Renal cortical epithelial cell (primary cell): ENCODE results near the gene SLC13A5. TPM values are rescaled to one million over a fixed set of nuclear protein-coding genes. Genes with fewer than 3 reads are reported as not detected.

Experiments used
- DNase-seq: peaks from one replicate; pipeline ENCODE4 v3.0.0-alpha.2; 2011; ENCODE audit warnings: low read depth
- total RNA-seq: library from RNA; depleted of rRNA; stranded (reverse); fragments of >200 nt; gene quantifications from 2 replicates; pipeline ENCODE4 v1.2.3, GENCODE V29; 2014

Gene SLC13A5
- total RNA-seq, 1 donor from 2014 or later, result not detected

GRCh38 chr17:6684460-6684783, 28.7 kb downstream of the SLC13A5 start:
- DNase-seq, result no peak

- DNase-seq, result no peak
These were observed 29.3 kb downstream of the SLC13A5 start for GRCh38 chr17:6683730-6684459.

- DNase-seq, result no peak
These were observed 30.0 kb downstream of the SLC13A5 start for GRCh38 chr17:6683081-6683684.

GRCh38 chr17:6682339-6682738, 30.8 kb downstream of the SLC13A5 start:
- DNase-seq, result no peak

GRCh38 chr17:6681671-6682070, 31.5 kb downstream of the SLC13A5 start:
- DNase-seq, result no peak

- DNase-seq, result no peak
These were observed 32.0 kb downstream of the SLC13A5 start for GRCh38 chr17:6681176-6681575.

- DNase-seq, result no peak
These were observed 33.9 kb downstream of the SLC13A5 start for GRCh38 chr17:6679241-6679640.

- DNase-seq, result no peak
These were observed 35.2 kb downstream of the SLC13A5 start for GRCh38 chr17:6677946-6678345.

GRCh38 chr17:6677158-6677831, 35.9 kb downstream of the SLC13A5 start:
- DNase-seq, result peak; percentile 36

- DNase-seq, result no peak
These were observed 36.4 kb downstream of the SLC13A5 start for GRCh38 chr17:6676802-6677157.

- no peak for DNase-seq
These were observed 37.9 kb downstream of the SLC13A5 start for GRCh38 chr17:6675201-6675825.

GRCh38 chr17:6674586-6674985, 38.6 kb downstream of the SLC13A5 start:
- no peak for DNase-seq

- DNase-seq, result no peak
These were observed 41.7 kb downstream of the SLC13A5 start for GRCh38 chr17:6671431-6671830.

GRCh38 chr17:6670999-6671398, 42.2 kb downstream of the SLC13A5 start:
- no peak for DNase-seq

GRCh38 chr17:6670571-6670970, 42.6 kb downstream of the SLC13A5 start:
- DNase-seq, result no peak

GRCh38 chr17:6669479-6670212, 43.5 kb downstream of the SLC13A5 start:
- DNase-seq, result no peak

- no peak for DNase-seq
These were observed 44.3 kb downstream of the SLC13A5 start for GRCh38 chr17:6668727-6669425.

GRCh38 chr17:6668219-6668618, 45.0 kb downstream of the SLC13A5 start:
- DNase-seq, result no peak

- DNase-seq, result no peak
These were observed 45.7 kb downstream of the SLC13A5 start for GRCh38 chr17:6667516-6667915.

GRCh38 chr17:6666557-6666956, 46.6 kb downstream of the SLC13A5 start:
- no peak for DNase-seq

GRCh38 chr17:6666077-6666521, 47.1 kb downstream of the SLC13A5 start:
- peak; percentile 77 for DNase-seq
